HG03103 (cell line): ENCODE data around the gene TRIO.
"Not testable (repeated sequence)": the region's sequence is repeated elsewhere in the genome, so short reads cannot be mapped to it uniquely, and the experiment has no call there.

ENCODE experiments used
- ATAC-seq: cut with Tn5 transposase; IDR thresholded peaks from one replicate; pipeline ENCODE4 v1.9.1; 2021; ENCODE audit warnings: low read depth; ENCODE audit not compliant: unreplicated experiment

The TRIO gene

GRCh38 chr5:14364576-14365472 is 221.7 kb downstream of the TRIO start:
- no peak for ATAC-seq

GRCh38 chr5:14365831-14366430 is 222.8 kb downstream of the TRIO start:
- no peak for ATAC-seq

- no peak for ATAC-seq
These were observed 223.6 kb downstream of the TRIO start for GRCh38 chr5:14366763-14367162.

- ATAC-seq, result no peak
These were observed 224.2 kb downstream of the TRIO start for GRCh38 chr5:14367364-14367763.

- ATAC-seq, result no peak
These were observed 226.6 kb downstream of the TRIO start for GRCh38 chr5:14369780-14370179.

- ATAC-seq, result no peak
These were observed 227.2 kb downstream of the TRIO start for GRCh38 chr5:14370386-14370785.

GRCh38 chr5:14373685-14374084 is 230.5 kb downstream of the TRIO start:
- no peak for ATAC-seq

- no peak for ATAC-seq
These were observed 231.0 kb downstream of the TRIO start for GRCh38 chr5:14374100-14374499.

GRCh38 chr5:14376789-14377188 is 233.6 kb downstream of the TRIO start:
- no peak for ATAC-seq

- no peak for ATAC-seq
These were observed 236.8 kb downstream of the TRIO start for GRCh38 chr5:14379739-14380497.

GRCh38 chr5:14380712-14381111 is 237.6 kb downstream of the TRIO start:
- no peak for ATAC-seq

- ATAC-seq, result no peak
These were observed 239.5 kb downstream of the TRIO start for GRCh38 chr5:14382640-14383039.

- ATAC-seq, result no peak
These were observed 240.8 kb downstream of the TRIO start for GRCh38 chr5:14383923-14384322.

GRCh38 chr5:14385019-14385418 is 241.9 kb downstream of the TRIO start:
- no peak for ATAC-seq

- no peak for ATAC-seq
These were observed 243.9 kb downstream of the TRIO start for GRCh38 chr5:14386884-14387624.

GRCh38 chr5:14388741-14389140 is 245.6 kb downstream of the TRIO start:
- no peak for ATAC-seq

GRCh38 chr5:14392552-14392951 is 249.4 kb downstream of the TRIO start:
- not testable (repeated sequence) for ATAC-seq

- ATAC-seq, result no peak
These were observed 251.2 kb downstream of the TRIO start for GRCh38 chr5:14394365-14394764.

GRCh38 chr5:14395411-14395810 is 252.3 kb downstream of the TRIO start:
- no peak for ATAC-seq

- no peak for ATAC-seq
These were observed 252.9 kb downstream of the TRIO start for GRCh38 chr5:14396066-14396465.

GRCh38 chr5:14396737-14397136 is 253.6 kb downstream of the TRIO start:
- no peak for ATAC-seq
